Tibial artery (tissue), 4 donors: ENCODE data around the gene SCUBE1.
A peak's percentile ranks its signal among the peaks of the same experiment; 100 is the strongest.

Experiments used
- DNase-seq, 2 donors: peaks; one replicate each; pipeline ENCODE4 v3.0.0-alpha.2; 2019
- H3K27ac ChIP-seq, 2 donors: fragments of 200-600 bp; sonication (generic) in 1 of 2; 1 replicate in 1 of 2; 2 replicates in 1 of 2; pipeline ENCODE4 v1.5.1; 2018 to 2019; ENCODE audit warnings: mild to moderate bottlenecking in 1 of 2
- H3K27me3 ChIP-seq, 2 donors: fragments of 200-600 bp; sonication (generic) in 1 of 2; one replicate each; pipeline versions ENCODE4 v1.5.1 to v1.6.0; 2016 to 2019
- H3K36me3 ChIP-seq, 3 donors: fragments of 200-600 bp; sonication (generic) in 2 of 3; one replicate each; pipeline ENCODE4 v1.5.1; 2016 to 2019; ENCODE audit warnings: mild to moderate bottlenecking in 2 of 3
- H3K4me1 ChIP-seq, 4 donors: fragments of 200-600 bp; sonication (generic) in 2 of 4; 1 replicate in 3 of 4; 2 replicates in 1 of 4; pipeline ENCODE4 v1.5.1; 2016 to 2019
- H3K4me3 ChIP-seq, 2 donors: fragments of 200-600 bp; sonication (generic) in 1 of 2; 1 replicate in 1 of 2; 2 replicates in 1 of 2; pipeline ENCODE4 v1.5.1; 2018 to 2019; ENCODE audit warnings: mild to moderate bottlenecking in 2 of 2
- H3K9me3 ChIP-seq, 3 donors: fragments of 200-600 bp; sonication (generic) in 1 of 3; one replicate each; pipeline ENCODE4 v1.5.1; 2016 to 2019
- CTCF ChIP-seq, 2 experiments: fragments of 200-600 bp in 1 of 2; fragments of 450-650 bp in 1 of 2; IDR thresholded peaks; one replicate each; pipeline ENCODE4 v1.5.1; 2017 to 2019; ENCODE audit warnings: antibody characterized with exemption in 2 of 2, mild to moderate bottlenecking in 1 of 2, moderate library complexity in 1 of 2
- intact Hi-C: fragments of 100-400 bp; cut with DNase I; formaldehyde crosslinking; loops from one replicate; pipeline ENCODE4 v1.15.0; 2023; ENCODE audit warnings: low total_unique reads

The SCUBE1 gene

DNA sequence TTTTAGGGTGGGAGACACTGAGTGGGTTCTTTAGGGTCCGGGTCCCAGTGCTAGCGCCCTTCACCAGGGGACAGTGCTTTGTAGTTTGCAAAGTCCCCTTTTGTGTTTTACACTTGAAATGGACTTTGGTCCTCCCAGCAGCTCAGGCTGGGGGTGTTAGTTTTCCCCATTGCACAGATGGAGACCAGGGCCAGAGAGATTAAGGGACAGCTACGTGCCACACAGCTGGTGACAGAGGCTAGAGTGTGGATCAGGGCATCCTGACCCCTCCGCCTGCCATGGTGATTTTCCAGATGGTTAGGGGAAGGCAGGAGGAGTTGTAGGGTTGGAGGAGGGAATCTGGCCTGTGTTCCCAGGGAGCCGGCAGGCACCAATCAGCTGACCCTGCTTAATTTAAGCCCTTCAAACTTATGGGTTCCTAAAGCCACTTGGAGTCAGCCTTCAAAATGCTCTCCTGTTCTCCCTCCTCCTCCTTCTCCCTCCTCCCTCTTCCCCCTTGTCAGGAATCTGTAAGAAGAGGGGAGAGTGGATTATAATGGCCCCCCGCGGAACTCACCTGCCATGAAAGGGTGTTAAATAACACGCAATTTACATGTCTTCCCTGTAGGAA, 46.2 kb upstream of the SCUBE1 start:
- H3K4me3 ChIP-seq, result no peak overlapping the region
- H3K27ac ChIP-seq, result no peak overlapping the region
- no peaks in the 10 kb centered on the region for H3K36me3 ChIP-seq
- peaks cover 0 to 47% of the 10 kb centered on the region in 2 donors for H3K27me3 ChIP-seq
- peaks cover 0 to 7% (median 0%) of the 10 kb centered on the region in 3 donors for H3K9me3 ChIP-seq
- H3K4me1 ChIP-seq, result peaks cover 0 to 4% (median 3%) of the 10 kb centered on the region in 4 donors
- no peak for TF ChIP-seq CTCF (IDR thresholded peaks at IDR 0.05)
- DNase-seq, result peak in 1 of 2 donors; percentile 56
- intact Hi-C loops, result loop anchor here (5.0 to 10.0 kb wide), 2 partner anchors 157 to 1235 kb away; no protein-coding TSS in a partner anchor

- peak; percentile 52 to 75 for DNase-seq
- Histone ChIP-seq H3K4me1 (peaks cover 0 to 4% (median 3%) of the 10 kb centered on the region in 4 donors), H3K4me3 (no peak overlapping the region), H3K36me3 (no peaks in the 10 kb centered on the region), H3K9me3 (no peaks in the 10 kb centered on the region), H3K27ac (no peak overlapping the region), H3K27me3 (peaks cover 0 to 42% of the 10 kb centered on the region in 2 donors)
- intact Hi-C loops, result loop anchor here (5.0 to 10.0 kb wide), 2 partner anchors 156 to 1236 kb away; no protein-coding TSS in a partner anchor
- peak; percentile 77 to 97 for TF ChIP-seq CTCF (IDR thresholded peaks at IDR 0.05)
Observed at GRCh38 chr22:43388420-43388851, 45.3 kb upstream of the SCUBE1 start.

- TF ChIP-seq CTCF (IDR thresholded peaks at IDR 0.05), result no peak
- intact Hi-C loops, result loop anchor here (5.0 to 10.0 kb wide), 2 partner anchors 156 to 1237 kb away; no protein-coding TSS in a partner anchor
- DNase-seq, result no peak
- H3K27ac ChIP-seq, result no peak overlapping the region
- no peaks in the 10 kb centered on the region for H3K9me3 ChIP-seq
- H3K36me3 ChIP-seq, result no peaks in the 10 kb centered on the region
- H3K4me1 ChIP-seq, result peaks cover 0 to 4% (median 3%) of the 10 kb centered on the region in 4 donors
- H3K27me3 ChIP-seq, result peaks cover 0 to 36% of the 10 kb centered on the region in 2 donors
- no peak overlapping the region for H3K4me3 ChIP-seq
Observed at GRCh38 chr22:43387815-43388214, 44.6 kb upstream of the SCUBE1 start.

GRCh38 chr22:43385770-43386641, 42.8 kb upstream of the SCUBE1 start:
- TF ChIP-seq CTCF (IDR thresholded peaks at IDR 0.05), result peak; percentile 86 to 92
- Histone ChIP-seq H3K4me3 (no peak overlapping the region), H3K27ac (no peak overlapping the region), H3K4me1 (peaks cover 0 to 4% (median 3%) of the 10 kb centered on the region in 4 donors), H3K9me3 (no peaks in the 10 kb centered on the region), H3K27me3 (peaks cover 0 to 43% of the 10 kb centered on the region in 2 donors), H3K36me3 (no peaks in the 10 kb centered on the region)
- peak; percentile 65 to 81 for DNase-seq
- intact Hi-C loops, result loop anchor here (5.0 to 10.0 kb wide), 2 partner anchors 154 to 1239 kb away; no protein-coding TSS in a partner anchor

- no peak for TF ChIP-seq CTCF (IDR thresholded peaks at IDR 0.05)
- Histone ChIP-seq H3K27me3 (peaks cover 0 to 43% of the 10 kb centered on the region in 2 donors), H3K9me3 (no peaks in the 10 kb centered on the region), H3K36me3 (no peaks in the 10 kb centered on the region), H3K27ac (no peak overlapping the region), H3K4me1 (peaks cover 0 to 4% (median 3%) of the 10 kb centered on the region in 4 donors), H3K4me3 (no peak overlapping the region)
- no peak for DNase-seq
- intact Hi-C loops, result loop anchor here (5.0 to 10.0 kb wide), 2 partner anchors 153 to 1240 kb away; no protein-coding TSS in a partner anchor
Observed at GRCh38 chr22:43384863-43385262, 41.7 kb upstream of the SCUBE1 start.
